ENCODE data around the gene CFAP74. TPM values are rescaled to one million over a fixed set of nuclear protein-coding genes. Genes with fewer than 3 reads are reported as not detected.

Gene CFAP74
- polyA plus RNA-seq, 1 donor (not counting 4 experiments of a cell fraction or from before 2014, with no cell fraction given) = not detected

GRCh38 chr1:1957533-1957961, 46.0 kb downstream of the CFAP74 start:
- FAIRE-seq = no peak
- Histone ChIP-seq H3K27ac (ENCODE audit: control insufficient read depth, insufficient read depth, low read length) (no peak overlapping the region), H3K36me3 (ENCODE audit: control insufficient read depth in 2 of 2, extremely low read depth in 1 of 2, insufficient read depth in 2 of 2, low read length in 2 of 2) (no peaks in the 10 kb centered on the region), H3K27me3 (ENCODE audit: control insufficient read depth, extremely low read depth, insufficient read depth, low read length) (peaks cover 13% of the 10 kb centered on the region), H4K20me1 (ENCODE audit: control insufficient read depth, extremely low read depth, insufficient read depth, low read length) (no peaks in the 10 kb centered on the region), H3K9me3 (ENCODE audit: control insufficient read depth, low read depth, low read length) (no peaks in the 10 kb centered on the region), H3K9me1 (ENCODE audit: control insufficient read depth, extremely low read depth, insufficient read depth, low read length) (no peaks in the 10 kb centered on the region), H3K4me3 (ENCODE audit: control insufficient read depth in 2 of 3, extremely low read depth in 1 of 3, insufficient read depth in 2 of 3, low read depth in 1 of 3, low read length in 3 of 3) (no peak overlapping the region), H3K4me1 (ENCODE audit: control insufficient read depth, extremely low read depth, insufficient read depth, low read length) (peaks cover 6% of the 10 kb centered on the region), H3K4me2 (ENCODE audit: control insufficient read depth, extremely low read depth, insufficient read depth, low read depth, low read length) (no peak overlapping the region), H2AFZ (ENCODE audit: control insufficient read depth, low read length) (no peak overlapping the region), H3K9ac (ENCODE audit: control insufficient read depth, extremely low read depth, insufficient read depth, low read length) (no peak overlapping the region), H3K79me2 (ENCODE audit: control insufficient read depth, insufficient read depth, low read length) (no peaks in the 10 kb centered on the region)
- no peak for TF ChIP-seq EZH2 (IDR thresholded peaks at IDR 0.05; ENCODE audit: low read length)
- TF ChIP-seq CTCF (optimal IDR thresholded peaks at IDR 0.05 in 1 of 3, IDR thresholded peaks at IDR 0.05 in 1 of 3, conservative IDR thresholded peaks at IDR 0.05 in 1 of 3; ENCODE audit: extremely low read depth in 1 of 3, insufficient read depth in 2 of 3, low read length in 3 of 3) = no peak
- dilution Hi-C loops (cut with MboI; ENCODE audit: extremely low pct_ligation_motif_present, low sequenced_read_pairs) = no loop called here
- no peak for DNase-seq (ENCODE audit: low read depth, low spot score)

- H3K9me1 ChIP-seq (ENCODE audit: control insufficient read depth, extremely low read depth, insufficient read depth, low read length) = no peaks in the 10 kb centered on the region
- TF ChIP-seq CTCF (optimal IDR thresholded peaks at IDR 0.05 in 1 of 3, IDR thresholded peaks at IDR 0.05 in 1 of 3, conservative IDR thresholded peaks at IDR 0.05 in 1 of 3; ENCODE audit: extremely low read depth in 1 of 3, insufficient read depth in 2 of 3, low read length in 3 of 3) (no peak), EZH2 (IDR thresholded peaks at IDR 0.05; ENCODE audit: low read length) (no peak)
- no peaks in the 10 kb centered on the region for H4K20me1 ChIP-seq (ENCODE audit: control insufficient read depth, extremely low read depth, insufficient read depth, low read length)
- FAIRE-seq = no peak
- no peaks in the 10 kb centered on the region for H3K79me2 ChIP-seq (ENCODE audit: control insufficient read depth, insufficient read depth, low read length)
- no peak overlapping the region for H3K9ac ChIP-seq (ENCODE audit: control insufficient read depth, extremely low read depth, insufficient read depth, low read length)
- DNase-seq (ENCODE audit: low read depth, low spot score) = no peak
- H3K27ac ChIP-seq (ENCODE audit: control insufficient read depth, insufficient read depth, low read length) = no peak overlapping the region
- dilution Hi-C loops (cut with MboI; ENCODE audit: extremely low pct_ligation_motif_present, low sequenced_read_pairs) = no loop called here
- H3K4me1 ChIP-seq (ENCODE audit: control insufficient read depth, extremely low read depth, insufficient read depth, low read length) = peaks cover 6% of the 10 kb centered on the region
- H3K27me3 ChIP-seq (ENCODE audit: control insufficient read depth, extremely low read depth, insufficient read depth, low read length) = peaks cover 13% of the 10 kb centered on the region
- no peak overlapping the region for H2AFZ ChIP-seq (ENCODE audit: control insufficient read depth, low read length)
- no peak overlapping the region for H3K4me3 ChIP-seq (ENCODE audit: control insufficient read depth in 2 of 3, extremely low read depth in 1 of 3, insufficient read depth in 2 of 3, low read depth in 1 of 3, low read length in 3 of 3)
- H3K36me3 ChIP-seq (ENCODE audit: control insufficient read depth in 2 of 2, extremely low read depth in 1 of 2, insufficient read depth in 2 of 2, low read length in 2 of 2) = no peaks in the 10 kb centered on the region
- no peak overlapping the region for H3K4me2 ChIP-seq (ENCODE audit: control insufficient read depth, extremely low read depth, insufficient read depth, low read depth, low read length)
- no peaks in the 10 kb centered on the region for H3K9me3 ChIP-seq (ENCODE audit: control insufficient read depth, low read depth, low read length)
Observed at GRCh38 chr1:1956586-1957532, 46.7 kb downstream of the CFAP74 start.
